K562 (cell line): Measurements from ENCODE around the gene TIMM23. TPM values are rescaled to one million over a fixed set of nuclear protein-coding genes. Genes with fewer than 3 reads are reported as not detected.

Source experiments
- ATF1 ChIP-seq, 2 experiments: fragments of 450-650 bp in 1 of 2; IDR thresholded peaks; 2 replicates each; pipeline ENCODE4 v1.6.1; 2016; ENCODE audit warnings: missing compliant biosample characterization in 1 of 2, missing genetic modification characterization in 1 of 2
- BMI1 ChIP-seq: fragments of 150-350 bp; IDR thresholded peaks from 2 replicates; pipeline ENCODE4 v1.6.1; 2014; ENCODE audit warnings: low read length
- CHD4 ChIP-seq: fragments of 200-600 bp; sonication (generic); IDR thresholded peaks from 3 replicates; pipeline ENCODE4 v1.6.1; 2012; ENCODE audit warnings: low read depth, mild to moderate bottlenecking, mixed read lengths, low read length, inconsistent platforms; ENCODE audit not compliant: insufficient read depth, insufficient replicate concordance, poor library complexity, severe bottlenecking
- DACH1 ChIP-seq: fragments of 450-650 bp; IDR thresholded peaks from 2 replicates; pipeline ENCODE4 v1.6.1; 2018; ENCODE audit not compliant: partially characterized antibody
- FOXJ3 ChIP-seq: sonication (generic); formaldehyde crosslinking; IDR thresholded peaks from 2 replicates; pipeline ENCODE4 v1.4.0; 2020; ENCODE audit warnings: mild to moderate bottlenecking, missing genetic modification reagents
- HDAC8 ChIP-seq: fragments of 450-650 bp; IDR thresholded peaks from 2 replicates; pipeline ENCODE4 v1.6.1; 2016; ENCODE audit warnings: mild to moderate bottlenecking, missing genetic modification characterization, moderate library complexity, missing compliant biosample characterization
- HLTF ChIP-seq: fragments of 450-650 bp; IDR thresholded peaks from 2 replicates; pipeline ENCODE4 v1.6.1; 2016
- LCOR ChIP-seq: sonication (generic); formaldehyde crosslinking; IDR thresholded peaks from 2 replicates; pipeline ENCODE4 v1.8.0; 2022; ENCODE audit warnings: mild to moderate bottlenecking, missing genetic modification reagents
- NR1H2 ChIP-seq: sonication (generic); formaldehyde crosslinking; IDR thresholded peaks from 2 replicates; pipeline ENCODE4 v1.4.0; 2020; ENCODE audit warnings: mild to moderate bottlenecking, missing genetic modification reagents
- POLR2AphosphoS2 ChIP-seq: IDR thresholded peaks from 2 replicates; pipeline ENCODE4 v1.6.1; 2012; ENCODE audit warnings: low read length, improper control_type of control experiment
- RBM17 ChIP-seq: fragments of 200-400 bp; formaldehyde crosslinking; IDR thresholded peaks from 2 replicates; pipeline ENCODE4 v1.6.1; 2017; ENCODE audit warnings: low read depth, mild to moderate bottlenecking, low read length, borderline replicate concordance
- TCF3 ChIP-seq: sonication (generic); formaldehyde crosslinking; IDR thresholded peaks from 2 replicates; pipeline ENCODE4 v1.4.0; 2020; ENCODE audit warnings: mild to moderate bottlenecking, missing genetic modification reagents
- ZFP1 ChIP-seq: fragments of 450-650 bp; formaldehyde crosslinking; IDR thresholded peaks from 2 replicates; pipeline ENCODE4 v1.4.0; 2020; ENCODE audit warnings: mild to moderate bottlenecking, mixed read lengths
- polyA plus RNA-seq, 8 experiments: library from polyadenylated mRNA; depleted of rRNA in 4 of 8; stranded (reverse) in 5 of 8; unstranded in 3 of 8; fragments of >200 nt; fragmentation: Nextera tagmentation in 2 of 8; fragmentation: Illumina TruSeq in 1 of 8; extraction: Ambion mirVana in 2 of 8; extraction: Trizol in 1 of 8; gene quantifications; 2 replicates each; pipeline versions ENCODE4 v1.2.1 to v1.2.3, GENCODE V29; 2011 to 2014; ENCODE audit warnings: inconsistent platforms in 1 of 8, missing spikeins in 1 of 8
- total RNA-seq, 7 experiments: library from RNA; depleted of rRNA in 6 of 7; stranded (reverse); fragments of >200 nt in 6 of 7; fragmentation: Illumina TruSeq in 2 of 7; extraction: Trizol in 2 of 7; gene quantifications; 2 replicates each; pipeline versions ENCODE4 v1.2.1 to v1.2.3, GENCODE V29; 2011 to 2021; ENCODE audit warnings: low replicate concordance in 1 of 7
- TF ChIP-seq, protein P1 (sequence below): sonication (generic); formaldehyde crosslinking; IDR thresholded peaks from 2 replicates; pipeline ENCODE4 v1.8.1; 2023; ENCODE audit warnings: missing genetic modification reagents, mild to moderate bottlenecking, borderline replicate concordance
- TF ChIP-seq, protein P2 (sequence below): fragments of 450-650 bp; IDR thresholded peaks from 2 replicates; pipeline ENCODE4 v1.6.1; 2014; ENCODE audit warnings: low read depth, mild to moderate bottlenecking, moderate library complexity, borderline replicate concordance
- TF ChIP-seq, protein P3 (sequence below): fragments of 450-650 bp; IDR thresholded peaks from 2 replicates; pipeline ENCODE4 v1.6.1; 2016; ENCODE audit warnings: borderline replicate concordance
- TF ChIP-seq, protein P4 (sequence below): fragments of 450-650 bp; formaldehyde crosslinking; IDR thresholded peaks from 2 replicates; pipeline ENCODE4 v1.4.0; 2020; ENCODE audit warnings: mild to moderate bottlenecking, moderate library complexity

The TIMM23 gene
- total and polyA plus RNA-seq, 9 of the 15 experiments (the other 6 are each of a cell fraction or from before 2014, with no cell fraction given): 148 to 280 (median 183) TPM

DNA sequence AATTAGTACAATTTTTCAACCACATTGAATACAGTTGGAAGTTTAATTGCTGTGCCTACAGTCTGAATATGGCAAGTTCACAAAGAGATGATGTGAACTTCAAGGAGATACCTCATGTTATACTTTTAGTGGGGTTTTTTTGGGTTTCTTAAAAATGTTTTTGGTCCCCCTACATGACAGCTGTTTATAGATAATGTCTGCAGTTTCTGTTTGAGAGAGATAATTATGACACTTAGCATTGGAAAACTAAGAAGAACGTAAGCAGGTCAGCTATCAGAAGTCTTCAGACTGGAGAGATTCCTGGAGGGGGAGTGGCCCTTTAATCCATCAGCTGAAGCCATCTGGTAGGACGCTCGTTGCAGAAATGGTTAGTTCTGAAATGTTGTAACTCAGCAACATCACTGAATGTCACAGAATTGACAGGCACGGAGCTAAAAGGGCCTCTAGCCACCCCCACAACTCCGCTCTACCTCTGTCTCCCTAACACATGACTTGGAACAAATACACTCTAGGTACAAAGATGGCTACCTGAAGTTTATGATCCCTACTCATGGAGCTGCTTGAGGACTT is 29.0 kb downstream of the TIMM23 start (continued):
- TF ChIP-seq, protein P1, sequence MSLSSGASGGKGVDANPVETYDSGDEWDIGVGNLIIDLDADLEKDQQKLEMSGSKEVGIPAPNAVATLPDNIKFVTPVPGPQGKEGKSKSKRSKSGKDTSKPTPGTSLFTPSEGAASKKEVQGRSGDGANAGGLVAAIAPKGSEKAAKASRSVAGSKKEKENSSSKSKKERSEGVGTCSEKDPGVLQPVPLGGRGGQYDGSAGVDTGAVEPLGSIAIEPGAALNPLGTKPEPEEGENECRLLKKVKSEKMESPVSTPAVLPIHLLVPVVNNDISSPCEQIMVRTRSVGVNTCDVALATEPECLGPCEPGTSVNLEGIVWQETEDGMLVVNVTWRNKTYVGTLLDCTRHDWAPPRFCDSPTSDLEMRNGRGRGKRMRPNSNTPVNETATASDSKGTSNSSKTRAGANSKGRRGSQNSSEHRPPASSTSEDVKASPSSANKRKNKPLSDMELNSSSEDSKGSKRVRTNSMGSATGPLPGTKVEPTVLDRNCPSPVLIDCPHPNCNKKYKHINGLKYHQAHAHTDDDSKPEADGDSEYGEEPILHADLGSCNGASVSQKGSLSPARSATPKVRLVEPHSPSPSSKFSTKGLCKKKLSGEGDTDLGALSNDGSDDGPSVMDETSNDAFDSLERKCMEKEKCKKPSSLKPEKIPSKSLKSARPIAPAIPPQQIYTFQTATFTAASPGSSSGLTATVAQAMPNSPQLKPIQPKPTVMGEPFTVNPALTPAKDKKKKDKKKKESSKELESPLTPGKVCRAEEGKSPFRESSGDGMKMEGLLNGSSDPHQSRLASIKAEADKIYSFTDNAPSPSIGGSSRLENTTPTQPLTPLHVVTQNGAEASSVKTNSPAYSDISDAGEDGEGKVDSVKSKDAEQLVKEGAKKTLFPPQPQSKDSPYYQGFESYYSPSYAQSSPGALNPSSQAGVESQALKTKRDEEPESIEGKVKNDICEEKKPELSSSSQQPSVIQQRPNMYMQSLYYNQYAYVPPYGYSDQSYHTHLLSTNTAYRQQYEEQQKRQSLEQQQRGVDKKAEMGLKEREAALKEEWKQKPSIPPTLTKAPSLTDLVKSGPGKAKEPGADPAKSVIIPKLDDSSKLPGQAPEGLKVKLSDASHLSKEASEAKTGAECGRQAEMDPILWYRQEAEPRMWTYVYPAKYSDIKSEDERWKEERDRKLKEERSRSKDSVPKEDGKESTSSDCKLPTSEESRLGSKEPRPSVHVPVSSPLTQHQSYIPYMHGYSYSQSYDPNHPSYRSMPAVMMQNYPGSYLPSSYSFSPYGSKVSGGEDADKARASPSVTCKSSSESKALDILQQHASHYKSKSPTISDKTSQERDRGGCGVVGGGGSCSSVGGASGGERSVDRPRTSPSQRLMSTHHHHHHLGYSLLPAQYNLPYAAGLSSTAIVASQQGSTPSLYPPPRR (CRISPR knock-in tag): peak; percentile 90; the same call in 1 of the 2 replicates
- TF ChIP-seq ATF1 (CRISPR knock-in tag; IDR thresholded peaks at IDR 0.05): no peak
- TF ChIP-seq ATF1 (tag; IDR thresholded peaks at IDR 0.05): peak; percentile 96
- TF ChIP-seq, protein P2, sequence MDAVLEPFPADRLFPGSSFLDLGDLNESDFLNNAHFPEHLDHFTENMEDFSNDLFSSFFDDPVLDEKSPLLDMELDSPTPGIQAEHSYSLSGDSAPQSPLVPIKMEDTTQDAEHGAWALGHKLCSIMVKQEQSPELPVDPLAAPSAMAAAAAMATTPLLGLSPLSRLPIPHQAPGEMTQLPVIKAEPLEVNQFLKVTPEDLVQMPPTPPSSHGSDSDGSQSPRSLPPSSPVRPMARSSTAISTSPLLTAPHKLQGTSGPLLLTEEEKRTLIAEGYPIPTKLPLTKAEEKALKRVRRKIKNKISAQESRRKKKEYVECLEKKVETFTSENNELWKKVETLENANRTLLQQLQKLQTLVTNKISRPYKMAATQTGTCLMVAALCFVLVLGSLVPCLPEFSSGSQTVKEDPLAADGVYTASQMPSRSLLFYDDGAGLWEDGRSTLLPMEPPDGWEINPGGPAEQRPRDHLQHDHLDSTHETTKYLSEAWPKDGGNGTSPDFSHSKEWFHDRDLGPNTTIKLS: peak; percentile 58; the same call in 1 of the 2 replicates
- 0 out of 2 replicates have a peak, but pooled peaks have one; percentile 71 for TF ChIP-seq NR1H2
- no peak for TF ChIP-seq RBM17
- peak; percentile 99 for TF ChIP-seq TCF3 (CRISPR knock-in tag)
- peak; percentile 19; the same call in 1 of the 2 replicates for TF ChIP-seq ZFP1
- no peak for TF ChIP-seq POLR2AphosphoS2
- peak; percentile 99 for TF ChIP-seq HLTF
- TF ChIP-seq HDAC8 (tag): no peak
- TF ChIP-seq DACH1: peak; percentile 98
- no peak for TF ChIP-seq FOXJ3 (CRISPR knock-in tag)
- peak; percentile 95 for TF ChIP-seq LCOR (CRISPR knock-in tag)
- TF ChIP-seq, protein P3, sequence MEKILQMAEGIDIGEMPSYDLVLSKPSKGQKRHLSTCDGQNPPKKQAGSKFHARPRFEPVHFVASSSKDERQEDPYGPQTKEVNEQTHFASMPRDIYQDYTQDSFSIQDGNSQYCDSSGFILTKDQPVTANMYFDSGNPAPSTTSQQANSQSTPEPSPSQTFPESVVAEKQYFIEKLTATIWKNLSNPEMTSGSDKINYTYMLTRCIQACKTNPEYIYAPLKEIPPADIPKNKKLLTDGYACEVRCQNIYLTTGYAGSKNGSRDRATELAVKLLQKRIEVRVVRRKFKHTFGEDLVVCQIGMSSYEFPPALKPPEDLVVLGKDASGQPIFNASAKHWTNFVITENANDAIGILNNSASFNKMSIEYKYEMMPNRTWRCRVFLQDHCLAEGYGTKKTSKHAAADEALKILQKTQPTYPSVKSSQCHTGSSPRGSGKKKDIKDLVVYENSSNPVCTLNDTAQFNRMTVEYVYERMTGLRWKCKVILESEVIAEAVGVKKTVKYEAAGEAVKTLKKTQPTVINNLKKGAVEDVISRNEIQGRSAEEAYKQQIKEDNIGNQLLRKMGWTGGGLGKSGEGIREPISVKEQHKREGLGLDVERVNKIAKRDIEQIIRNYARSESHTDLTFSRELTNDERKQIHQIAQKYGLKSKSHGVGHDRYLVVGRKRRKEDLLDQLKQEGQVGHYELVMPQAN: peak; percentile 70; the same call in 1 of the 2 replicates
- TF ChIP-seq, protein P4, sequence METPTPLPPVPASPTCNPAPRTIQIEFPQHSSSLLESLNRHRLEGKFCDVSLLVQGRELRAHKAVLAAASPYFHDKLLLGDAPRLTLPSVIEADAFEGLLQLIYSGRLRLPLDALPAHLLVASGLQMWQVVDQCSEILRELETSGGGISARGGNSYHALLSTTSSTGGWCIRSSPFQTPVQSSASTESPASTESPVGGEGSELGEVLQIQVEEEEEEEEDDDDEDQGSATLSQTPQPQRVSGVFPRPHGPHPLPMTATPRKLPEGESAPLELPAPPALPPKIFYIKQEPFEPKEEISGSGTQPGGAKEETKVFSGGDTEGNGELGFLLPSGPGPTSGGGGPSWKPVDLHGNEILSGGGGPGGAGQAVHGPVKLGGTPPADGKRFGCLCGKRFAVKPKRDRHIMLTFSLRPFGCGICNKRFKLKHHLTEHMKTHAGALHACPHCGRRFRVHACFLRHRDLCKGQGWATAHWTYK (CRISPR knock-in tag): peak; percentile 94
- no peak for TF ChIP-seq CHD4
- no peak for TF ChIP-seq BMI1
